AG08395 (cell line): ENCODE data around the gene HMGCL.
A peak's percentile ranks its signal among the peaks of the same experiment; 100 is the strongest.
"Not testable (repeated sequence)": the region's sequence is repeated elsewhere in the genome, so short reads cannot be mapped to it uniquely, and the experiment has no call there.

Source experiments
- DNase-seq: peaks from one replicate; pipeline ENCODE4 v3.0.0; 2012; ENCODE audit warnings: mixed read lengths, low spot score

Gene HMGCL

DNA sequence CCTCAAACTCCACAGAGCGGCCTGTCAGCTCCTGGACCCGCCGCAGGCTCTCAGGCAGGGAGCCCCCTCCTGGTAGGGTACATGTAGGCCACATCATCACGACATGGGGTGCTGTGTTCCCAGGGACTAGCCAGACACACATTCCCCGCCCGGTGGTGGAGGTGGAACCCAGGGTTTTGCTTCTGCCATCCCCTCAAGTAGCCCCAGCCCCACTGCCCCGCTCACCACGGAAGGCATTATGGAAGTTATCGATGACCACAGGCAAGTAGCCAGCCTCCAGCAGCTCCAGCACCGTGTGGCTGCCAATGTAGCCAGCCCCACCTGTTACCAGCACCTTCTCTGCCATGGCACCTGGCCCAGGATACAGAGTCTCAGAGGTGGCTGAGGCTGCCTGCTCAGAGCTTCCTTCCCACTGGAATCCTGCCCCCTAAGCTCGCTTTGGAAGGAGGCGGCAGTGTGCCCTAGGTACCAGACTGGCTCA lies 26.5 kb downstream of the HMGCL start:
- no peak for DNase-seq

GRCh38 chr1:23797478-23798448 lies 27.5 kb downstream of the HMGCL start:
- DNase-seq = no peak

DNA sequence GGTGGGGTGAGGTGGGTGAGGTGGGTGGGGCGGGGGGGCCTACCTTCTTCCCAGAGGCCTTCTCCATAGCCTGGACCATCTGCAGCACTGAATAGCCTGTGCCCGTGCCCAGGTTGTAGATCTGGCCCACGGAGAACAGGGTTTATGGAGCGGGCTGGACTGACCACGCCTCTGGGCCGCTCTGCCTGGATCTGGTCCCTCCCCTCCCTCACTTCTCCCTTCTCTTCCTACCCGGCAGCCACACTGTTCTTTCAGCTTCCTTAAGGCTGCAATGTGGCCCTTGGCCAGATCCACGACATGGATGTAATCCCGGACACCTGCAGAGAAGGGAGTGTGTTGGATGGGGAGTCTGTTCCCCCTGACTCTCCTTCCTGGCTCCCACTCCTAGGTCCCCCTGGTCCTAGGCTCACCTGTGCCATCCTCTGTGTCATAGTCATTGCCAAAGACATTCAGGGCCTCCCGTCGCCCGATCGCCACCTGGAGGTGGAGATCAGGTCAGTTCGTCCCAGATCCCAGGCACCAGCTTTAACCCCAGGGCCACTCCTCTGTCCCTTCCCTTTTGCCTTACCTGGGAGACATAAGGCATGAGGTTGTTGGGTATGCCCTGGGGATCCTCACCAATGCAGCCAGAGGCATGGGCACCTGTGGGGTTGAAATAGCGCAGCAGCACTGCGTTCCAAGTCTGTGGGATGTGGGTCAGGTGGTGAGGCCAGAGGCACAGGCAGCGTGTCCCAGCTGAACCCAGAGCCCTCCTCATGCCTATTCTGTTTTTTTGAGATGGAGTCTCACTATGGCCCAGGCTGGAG lies 28.6 kb downstream of the HMGCL start:
- no peak for DNase-seq

GRCh38 chr1:23795676-23796465 lies 29.4 kb downstream of the HMGCL start:
- DNase-seq = no peak

GRCh38 chr1:23794732-23795182 lies 30.5 kb downstream of the HMGCL start:
- not testable (repeated sequence) for DNase-seq

DNA sequence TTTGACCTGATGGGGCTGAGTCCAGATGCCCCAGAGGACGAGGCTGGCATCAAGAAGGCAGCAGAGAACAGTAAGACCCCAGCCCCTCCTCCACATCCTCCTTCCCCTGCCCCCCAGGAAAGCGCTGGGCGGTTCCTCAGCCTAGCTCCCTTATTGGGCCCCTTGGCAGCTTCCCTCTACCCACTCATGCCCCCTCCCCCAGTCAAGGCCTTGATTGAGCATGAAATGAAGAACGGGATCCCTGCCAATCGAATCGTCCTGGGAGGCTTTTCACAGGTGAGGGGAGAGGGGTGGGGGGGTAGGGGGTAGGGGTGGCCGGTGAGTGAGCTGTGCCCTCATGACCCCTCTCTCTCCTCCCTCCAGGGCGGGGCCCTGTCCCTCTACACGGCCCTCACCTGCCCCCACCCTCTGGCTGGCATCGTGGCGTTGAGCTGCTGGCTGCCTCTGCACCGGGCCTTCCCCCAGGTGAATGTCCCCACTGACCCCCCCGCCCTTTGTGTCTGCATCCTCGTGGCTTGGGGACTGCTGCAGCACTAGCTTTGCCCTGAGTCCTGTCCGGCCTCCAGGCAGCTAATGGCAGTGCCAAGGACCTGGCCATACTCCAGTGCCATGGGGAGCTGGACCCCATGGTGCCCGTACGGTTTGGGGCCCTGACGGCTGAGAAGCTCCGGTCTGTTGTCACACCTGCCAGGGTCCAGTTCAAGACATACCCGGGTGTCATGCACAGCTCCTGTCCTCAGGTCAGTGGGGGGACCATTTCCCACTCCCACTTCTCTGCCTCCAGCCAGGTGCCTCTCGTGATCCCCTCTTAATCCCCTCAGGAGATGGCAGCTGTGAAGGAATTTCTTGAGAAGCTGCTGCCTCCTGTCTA lies 31.1 kb downstream of the HMGCL start:
- DNase-seq = no peak

DNA sequence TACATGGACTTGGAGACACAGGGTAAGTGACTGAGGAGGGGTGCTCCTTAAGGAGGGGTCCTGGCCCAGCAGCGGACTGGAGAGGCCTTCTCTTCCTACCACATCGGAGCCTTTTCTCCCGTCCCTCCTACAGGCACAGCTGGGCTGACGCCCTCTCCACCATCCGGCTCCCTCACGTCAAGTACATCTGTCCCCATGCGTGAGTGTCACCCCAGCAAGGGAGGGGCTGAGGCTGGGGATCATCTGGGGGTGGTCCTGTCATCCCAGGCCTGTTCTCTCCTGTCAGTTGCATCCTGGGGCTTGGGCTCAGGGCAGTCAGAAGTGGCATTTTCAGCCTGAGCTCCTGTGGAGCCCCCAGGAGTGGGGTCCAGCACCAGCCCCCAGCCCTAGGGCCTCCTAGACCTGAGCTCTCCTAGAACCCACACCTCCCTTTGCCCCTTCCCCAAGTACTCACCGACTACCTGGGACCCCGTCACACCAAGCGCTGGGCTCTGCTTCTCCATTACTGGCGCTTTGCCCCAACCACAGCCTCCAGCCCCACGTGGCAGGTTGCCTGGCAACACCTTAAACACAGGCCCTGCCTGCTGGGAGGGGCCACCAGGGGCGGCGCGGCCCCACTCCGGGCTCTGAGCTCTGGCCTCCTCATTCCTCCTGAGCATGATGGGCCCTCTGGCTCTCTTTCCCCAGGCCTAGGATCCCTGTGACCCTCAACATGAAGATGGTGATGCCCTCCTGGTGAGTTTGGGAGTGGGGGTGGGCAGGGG lies 32.0 kb downstream of the HMGCL start:
- DNase-seq = peak; percentile 60

DNA sequence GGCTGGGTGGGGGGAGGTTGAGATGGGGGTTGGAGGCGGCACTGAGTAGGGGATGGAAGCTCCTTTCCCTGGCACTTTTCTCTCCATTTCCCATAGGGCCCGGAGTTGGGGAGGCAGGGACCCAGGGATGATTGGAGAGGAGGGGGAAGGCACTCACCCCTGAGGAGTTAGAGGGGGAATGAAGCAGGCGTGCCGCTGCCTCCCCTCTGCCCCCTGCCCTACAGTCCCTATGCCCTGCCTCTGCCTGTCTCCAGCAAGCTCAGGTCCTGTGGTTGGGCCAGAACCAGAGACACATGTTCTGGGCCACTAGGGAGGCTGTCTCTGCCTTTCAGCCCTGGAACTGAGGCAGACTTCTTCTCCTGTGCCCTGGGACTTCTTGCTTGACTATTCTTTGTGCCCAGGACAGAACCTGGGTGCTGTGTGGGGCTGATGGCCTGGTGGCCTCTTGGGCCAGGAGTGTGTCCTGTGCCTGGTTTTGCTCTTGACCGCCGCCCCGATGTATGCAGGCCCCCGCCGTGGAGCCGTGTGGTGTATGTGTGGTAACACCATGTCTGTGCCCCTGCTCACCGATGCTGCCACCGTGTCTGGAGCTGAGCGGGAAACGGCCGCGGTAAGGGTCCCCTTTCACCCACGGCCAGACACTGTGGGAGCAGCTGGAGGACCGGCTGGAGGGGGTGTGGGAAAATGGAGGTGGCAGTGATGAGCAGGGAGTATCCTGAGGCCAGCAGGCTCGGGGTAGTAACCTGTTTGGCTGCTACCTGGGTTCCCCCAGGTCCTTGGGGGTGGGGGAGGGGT lies 32.9 kb downstream of the HMGCL start:
- no peak for DNase-seq

DNA sequence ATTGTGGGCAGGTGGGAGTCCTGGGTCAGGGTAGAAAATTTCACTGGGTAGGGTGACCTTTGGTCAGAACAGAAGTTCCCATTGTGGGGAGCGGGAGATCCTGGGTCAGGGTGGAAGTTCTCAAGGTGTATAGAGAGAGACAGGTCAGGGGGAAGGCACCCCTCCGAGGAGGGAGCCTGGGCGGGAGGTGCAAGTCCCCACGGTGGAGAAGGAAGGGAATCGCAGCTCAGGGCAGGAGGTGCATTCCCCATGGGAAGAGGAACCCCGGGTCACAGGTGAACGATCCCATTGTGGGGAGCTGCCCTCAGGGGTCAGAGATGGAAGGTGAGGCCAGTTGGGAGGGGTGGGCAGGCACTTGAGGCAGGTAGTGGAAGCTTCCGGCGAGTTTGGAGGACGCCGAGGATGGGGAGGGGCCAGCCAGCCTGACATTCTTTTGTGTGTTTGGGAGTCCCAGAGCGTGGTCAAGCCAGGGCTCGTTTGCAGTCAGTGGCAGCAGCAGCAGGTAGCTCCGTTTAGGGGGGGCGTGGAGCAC lies 33.6 kb downstream of the HMGCL start:
- no peak for DNase-seq

GRCh38 chr1:23790696-23791515 lies 34.3 kb downstream of the HMGCL start, which contains the start of gene LYPLA2:
Gene LYPLA2, plus strand, starts transcription at chr1:23791145. Its CDS starts 1,538 bp downstream, at chr1:23792683.
- DNase-seq = peak; percentile 94

- no peak for DNase-seq
These were observed 36.5 kb downstream of the HMGCL start for GRCh38 chr1:23788695-23789094.

- no peak for DNase-seq
These were observed 37.5 kb downstream of the HMGCL start for GRCh38 chr1:23787701-23788100.

- DNase-seq = no peak
These were observed 40.4 kb downstream of the HMGCL start for GRCh38 chr1:23784846-23785245.

DNA sequence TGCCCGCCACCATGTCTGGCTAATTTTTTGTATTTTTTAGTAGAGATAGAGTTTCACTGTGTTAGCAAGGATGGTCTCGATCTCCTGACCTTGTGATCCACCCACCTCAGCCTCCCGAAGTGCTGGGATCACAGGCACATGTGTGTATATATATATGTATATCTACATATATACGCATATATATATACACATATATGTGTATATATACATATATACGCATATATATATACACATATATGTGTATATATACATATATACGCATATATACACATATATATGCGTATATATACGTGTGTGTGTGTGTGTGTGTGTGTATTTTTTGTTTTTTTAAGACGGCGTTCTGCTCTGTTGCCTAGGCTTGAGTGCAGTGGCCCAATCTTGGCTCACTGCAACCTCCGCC lies 42.1 kb downstream of the HMGCL start:
- not testable (repeated sequence) for DNase-seq

- DNase-seq = peak; percentile 45
These were observed 45.3 kb downstream of the HMGCL start for GRCh38 chr1:23779826-23780371.

GRCh38 chr1:23777979-23778814 lies 47.0 kb downstream of the HMGCL start, which contains the start of gene PITHD1:
Gene PITHD1, plus strand, starts transcription at chr1:23778418. Its CDS starts 98 bp downstream, at chr1:23778516.
- DNase-seq = peak; percentile 99

- no peak for DNase-seq
These were observed 49.0 kb downstream of the HMGCL start for GRCh38 chr1:23776217-23776616.
